B cell (primary cell): ENCODE measurements around the gene NFASC. TPM values are rescaled to one million over a fixed set of nuclear protein-coding genes. Genes with fewer than 3 reads are reported as not detected.

Experiments used
- ATAC-seq: fragments of 200-7000 bp; cut with Tn5 transposase; one replicate; pipeline ENCODE4 v1.10.0; 2021; ENCODE audit warnings: low read depth, mild to moderate bottlenecking, moderate number of reproducible peaks, moderate library complexity
- CTCF ChIA-PET: fragments of 350-600 bp; sonication (Branson Sonifier 250); formaldehyde crosslinking; loops from one replicate; lab custom pipeline; 2021; ENCODE audit warnings: antibody characterized with exemption, inconsistent platforms; lab: Charles Lee
- POLR2A ChIA-PET: fragments of 350-600 bp; sonication (Branson Sonifier 250); formaldehyde crosslinking; loops from one replicate; lab custom pipeline; 2021; ENCODE audit warnings: antibody characterized with exemption; lab: Charles Lee
- DNase-seq: peaks from one replicate; pipeline ENCODE4 v3.0.0; 2013
- H2AFZ ChIP-seq: 2 replicates; pipeline ENCODE4 v1.6.1; 2012; ENCODE audit warnings: mild to moderate bottlenecking, low read depth, low read length; ENCODE audit not compliant: insufficient read depth, poor library complexity, severe bottlenecking
- H3K27ac ChIP-seq, 2 donors: 1 replicate in 1 of 2; 2 replicates in 1 of 2; pipeline ENCODE4 v1.5.1; 2012 to 2013; ENCODE audit warnings: low read length in 2 of 2, mild to moderate bottlenecking in 2 of 2, moderate library complexity in 1 of 2
- H3K27me3 ChIP-seq, 4 experiments: fragments of 200-600 bp in 1 of 4; sonication (generic) in 1 of 4; replicated peaks in 1 of 4; 1 replicate in 2 of 4; 2 replicates in 2 of 4; pipeline versions ENCODE4 v1.6.1 to v1.7.0; 2013 to 2016; ENCODE audit warnings: low read length in 3 of 4, mild to moderate bottlenecking in 2 of 4, mixed read lengths in 1 of 4, moderate library complexity in 1 of 4; ENCODE audit not compliant: insufficient read depth in 4 of 4, control insufficient read depth in 3 of 4; ENCODE audit errors: control extremely low read depth in 1 of 4
- H3K36me3 ChIP-seq, 2 experiments: replicated peaks in 1 of 2; 1 replicate in 1 of 2; 2 replicates in 1 of 2; pipeline versions ENCODE4 v1.6.1 to v1.7.1; 2013; ENCODE audit warnings: low read length in 1 of 2; ENCODE audit not compliant: insufficient read depth in 2 of 2, control insufficient read depth in 1 of 2; ENCODE audit errors: control extremely low read depth in 1 of 2, extremely low read depth in 1 of 2
- H3K4me1 ChIP-seq, 2 donors: fragments of 200-600 bp in 1 of 2; sonication (generic) in 1 of 2; 1 replicate in 1 of 2; 2 replicates in 1 of 2; pipeline versions ENCODE4 v1.5.1 to v1.6.1; 2013 to 2017; ENCODE audit warnings: low read length in 2 of 2; ENCODE audit not compliant: control insufficient read depth in 2 of 2, insufficient read depth in 2 of 2
- H3K4me2 ChIP-seq: replicated peaks from 2 replicates; pipeline ENCODE3; 2012; ENCODE audit warnings: mild to moderate bottlenecking, low read depth, low read length; ENCODE audit not compliant: poor library complexity, severe bottlenecking
- H3K4me3 ChIP-seq, 5 experiments: fragments of 200-600 bp in 1 of 5; sonication (generic) in 1 of 5; 1 replicate in 3 of 5; 2 replicates in 2 of 5; pipeline versions ENCODE4 v1.5.1 to v1.7.0; 2011 to 2016; ENCODE audit warnings: low read length in 4 of 5, mild to moderate bottlenecking in 4 of 5, low read depth in 2 of 5, control low read depth in 1 of 5, moderate library complexity in 1 of 5; ENCODE audit not compliant: insufficient read depth in 1 of 5; ENCODE audit errors: control extremely low read depth in 1 of 5, extremely low read depth in 1 of 5
- H3K79me2 ChIP-seq: fragments of 200-600 bp; sonication (generic); one replicate; pipeline ENCODE4 v1.6.0; 2016; ENCODE audit warnings: low read length; ENCODE audit not compliant: control insufficient read depth, insufficient read depth
- H3K9ac ChIP-seq: fragments of 200-600 bp; sonication (generic); 2 replicates; pipeline ENCODE4 v1.6.1; 2017; ENCODE audit warnings: mild to moderate bottlenecking, low read length, moderate library complexity
- H3K9me3 ChIP-seq, 3 donors: one replicate each; pipeline versions ENCODE4 v1.6.1 to v1.7.1; 2013; ENCODE audit warnings: low read length in 2 of 3; ENCODE audit not compliant: control insufficient read depth in 2 of 3, insufficient read depth in 1 of 3; ENCODE audit errors: control extremely low read depth in 1 of 3
- H4K20me1 ChIP-seq: 2 replicates; pipeline ENCODE4 v1.6.0; 2012; ENCODE audit warnings: mild to moderate bottlenecking, low read length; ENCODE audit not compliant: insufficient read depth, control insufficient read depth, poor library complexity, severe bottlenecking
- H3K27ac Mint-ChIP-seq: one replicate; pipeline ENCODE4 v1.8.0; 2021; ENCODE audit warnings: mixed read lengths
- H3K27me3 Mint-ChIP-seq: one replicate; pipeline ENCODE4 v1.8.0; 2021; ENCODE audit warnings: mixed read lengths
- H3K4me1 Mint-ChIP-seq: one replicate; pipeline ENCODE4 v1.8.0; 2021; ENCODE audit warnings: mixed read lengths
- H3K4me3 Mint-ChIP-seq: one replicate; pipeline ENCODE4 v1.8.0; 2021; ENCODE audit warnings: mixed read lengths
- H3K9me3 Mint-ChIP-seq: one replicate; pipeline ENCODE4 v1.8.0; 2022; ENCODE audit warnings: mixed read lengths; ENCODE audit not compliant: insufficient read depth
- CTCF ChIP-seq: fragments of 200-600 bp; IDR thresholded peaks from one replicate; pipeline ENCODE4 v1.8.0; 2022; ENCODE audit warnings: antibody characterized with exemption, mild to moderate bottlenecking
- EZH2 ChIP-seq: IDR thresholded peaks from 2 replicates; pipeline ENCODE4 v1.6.1; 2012; ENCODE audit warnings: borderline replicate concordance, low read depth, mild to moderate bottlenecking, moderate library complexity, low read length; ENCODE audit not compliant: insufficient read depth, poor library complexity, severe bottlenecking
- WGBS: methylation state at CpG from one replicate; pipeline ENCODE4 v1.1.5; 2013; ENCODE audit warnings: missing lambda C conversion rate; ENCODE audit not compliant: insufficient coverage; 5-methylcytosine and 5-hydroxymethylcytosine counted together
- intact Hi-C: fragments of 100-400 bp; cut with micrococcal nuclease; formaldehyde crosslinking; loops from one replicate; pipeline ENCODE4 v1.10.0; 2022
- polyA plus RNA-seq: library from polyadenylated mRNA; depleted of rRNA; stranded (reverse); fragments of >200 nt; gene quantifications from 2 replicates; pipeline ENCODE4 v1.2.3, GENCODE V29; 2012
- total RNA-seq, 2 donors: library from RNA; stranded (reverse); fragments of 120-200 nt in 1 of 2; gene quantifications; 1 replicate in 1 of 2; 2 replicates in 1 of 2; pipeline versions ENCODE4 v1.2.3 to v1.2.4, GENCODE V29; 2013 to 2022

NFASC gene
- total and polyA plus RNA-seq, 2 donors (not counting 1 experiment from before 2014, with no cell fraction given), result 0.06 to 0.39 TPM

GRCh38 chr1:205064741-205065316, 194.2 kb downstream of the NFASC start:
- CTCF ChIA-PET, result no interaction called here
- Mint-ChIP-seq H3K27ac (no peak overlapping the region), H3K9me3 (no peaks in the 10 kb centered on the region), H3K4me3 (no peak overlapping the region), H3K27me3 (no peaks in the 10 kb centered on the region), H3K4me1 (no peaks in the 10 kb centered on the region)
- H3K4me1 ChIP-seq, result peaks cover 0 to 6% of the 10 kb centered on the region in 2 donors
- no peak overlapping the region for H3K9ac ChIP-seq
- H4K20me1 ChIP-seq, result no peaks in the 10 kb centered on the region
- ATAC-seq (no peak), DNase-seq (no peak)
- POLR2A ChIA-PET, result no interaction called here
- H3K79me2 ChIP-seq, result no peaks in the 10 kb centered on the region
- H3K27me3 ChIP-seq, result no peaks in the 10 kb centered on the region
- TF ChIP-seq EZH2 (no peak), CTCF (no peak)
- no peak overlapping the region for H2AFZ ChIP-seq
- H3K4me3 ChIP-seq, result no peak overlapping the region
- no peaks in the 10 kb centered on the region for H3K9me3 ChIP-seq
- H3K36me3 ChIP-seq, result no peaks in the 10 kb centered on the region
- no peak overlapping the region for H3K4me2 ChIP-seq
- no peak overlapping the region for H3K27ac ChIP-seq
- intact Hi-C loops, result no loop called here
- WGBS, result 89% methylated on average over 8 of the region's 9 CpGs

- Histone ChIP-seq H3K27me3 (no peaks in the 10 kb centered on the region), H3K9ac (no peak overlapping the region), H3K79me2 (no peaks in the 10 kb centered on the region), H3K4me3 (no peak overlapping the region), H3K4me2 (no peak overlapping the region), H3K9me3 (no peaks in the 10 kb centered on the region), H4K20me1 (no peaks in the 10 kb centered on the region), H3K36me3 (no peaks in the 10 kb centered on the region), H3K27ac (no peak overlapping the region), H2AFZ (no peak overlapping the region), H3K4me1 (peaks cover 0 to 6% of the 10 kb centered on the region in 2 donors)
- ChIA-PET CTCF (interaction anchor here (1.1 kb wide), 1 partner anchor 189 kb away, joined by 3 read pairs; no protein-coding TSS in a partner anchor), POLR2A (no interaction called here)
- Mint-ChIP-seq H3K27me3 (no peaks in the 10 kb centered on the region), H3K4me1 (no peaks in the 10 kb centered on the region), H3K27ac (no peak overlapping the region), H3K4me3 (no peak overlapping the region), H3K9me3 (no peaks in the 10 kb centered on the region)
- no peak for DNase-seq
- no peak for TF ChIP-seq CTCF
- intact Hi-C loops, result no loop called here
- ATAC-seq, result no peak
- WGBS, result 98% methylated on average over 14 of the region's 14 CpGs
Observed at GRCh38 chr1:205065666-205066065, 195.0 kb downstream of the NFASC start.
